Panc1 (cell line): ENCODE measurements around the gene ONECUT3.

Experiments used
- POLR2AphosphoS5 ChIP-seq: IDR thresholded peaks from 2 replicates; pipeline ENCODE4 v1.6.1; 2012; ENCODE audit warnings: mild to moderate bottlenecking, low read depth, low read length, moderate library complexity
- SIN3A ChIP-seq: IDR thresholded peaks from 2 replicates; pipeline ENCODE4 v1.6.1; 2012; ENCODE audit warnings: low read depth, mild to moderate bottlenecking, low read length, moderate library complexity, borderline replicate concordance; ENCODE audit not compliant: insufficient read depth
- TCF7L2 ChIP-seq: IDR thresholded peaks from 2 replicates; pipeline ENCODE4 v1.6.1; 2011; ENCODE audit warnings: mild to moderate bottlenecking, low read depth, low read length, inconsistent platforms
- TF ChIP-seq, protein P1 (sequence below): fragments of 450-650 bp; IDR thresholded peaks from 2 replicates; pipeline ENCODE4 v1.5.1; 2017; ENCODE audit warnings: mild to moderate bottlenecking
- TF ChIP-seq, protein P2 (sequence below), 2 experiments: IDR thresholded peaks; 2 replicates each; pipeline ENCODE4 v1.6.1; 2011 to 2012; ENCODE audit warnings: low read depth in 2 of 2, control low read depth in 1 of 2, low read length in 1 of 2, mild to moderate bottlenecking in 1 of 2, moderate library complexity in 1 of 2; ENCODE audit not compliant: insufficient read depth in 1 of 2

DNA sequence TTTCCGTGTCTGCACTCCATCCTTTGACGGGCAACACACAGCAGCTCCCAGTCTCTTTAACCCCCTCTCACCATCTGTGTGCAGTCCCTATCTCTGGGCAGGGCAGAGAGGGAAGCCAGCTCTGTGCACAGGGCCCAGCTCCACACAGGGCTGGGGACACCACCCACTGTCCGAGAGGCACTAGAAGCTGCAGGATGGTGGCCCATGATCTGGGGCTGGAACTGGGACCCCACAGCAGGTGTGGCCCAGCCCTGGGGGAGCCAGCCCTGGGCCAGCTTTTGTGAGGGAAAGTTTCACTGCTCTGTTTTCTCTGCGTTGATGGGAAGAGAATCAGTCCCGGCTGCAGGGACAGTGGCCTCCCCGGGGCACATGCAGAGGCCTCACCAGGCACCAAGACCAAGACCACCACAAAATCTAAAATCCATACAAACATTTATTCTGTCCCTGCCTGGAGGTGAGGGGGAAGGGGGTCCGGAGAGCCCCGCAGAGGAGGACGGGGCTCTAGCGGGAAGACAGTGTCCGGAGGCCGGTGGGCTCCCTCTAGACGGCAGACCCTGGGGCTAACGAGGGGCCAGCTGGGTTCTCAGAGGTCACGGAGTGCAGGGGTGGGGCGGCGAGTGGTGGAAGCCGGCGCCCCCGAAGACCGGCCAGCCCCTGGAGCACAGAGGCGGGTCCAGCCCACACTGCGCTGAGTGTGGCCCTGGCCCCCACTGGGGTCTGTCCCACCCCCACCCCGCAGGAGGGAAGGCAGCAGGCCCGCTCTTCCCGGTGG is 61.7 kb downstream of the ONECUT3 start:
- TF ChIP-seq, protein P1, sequence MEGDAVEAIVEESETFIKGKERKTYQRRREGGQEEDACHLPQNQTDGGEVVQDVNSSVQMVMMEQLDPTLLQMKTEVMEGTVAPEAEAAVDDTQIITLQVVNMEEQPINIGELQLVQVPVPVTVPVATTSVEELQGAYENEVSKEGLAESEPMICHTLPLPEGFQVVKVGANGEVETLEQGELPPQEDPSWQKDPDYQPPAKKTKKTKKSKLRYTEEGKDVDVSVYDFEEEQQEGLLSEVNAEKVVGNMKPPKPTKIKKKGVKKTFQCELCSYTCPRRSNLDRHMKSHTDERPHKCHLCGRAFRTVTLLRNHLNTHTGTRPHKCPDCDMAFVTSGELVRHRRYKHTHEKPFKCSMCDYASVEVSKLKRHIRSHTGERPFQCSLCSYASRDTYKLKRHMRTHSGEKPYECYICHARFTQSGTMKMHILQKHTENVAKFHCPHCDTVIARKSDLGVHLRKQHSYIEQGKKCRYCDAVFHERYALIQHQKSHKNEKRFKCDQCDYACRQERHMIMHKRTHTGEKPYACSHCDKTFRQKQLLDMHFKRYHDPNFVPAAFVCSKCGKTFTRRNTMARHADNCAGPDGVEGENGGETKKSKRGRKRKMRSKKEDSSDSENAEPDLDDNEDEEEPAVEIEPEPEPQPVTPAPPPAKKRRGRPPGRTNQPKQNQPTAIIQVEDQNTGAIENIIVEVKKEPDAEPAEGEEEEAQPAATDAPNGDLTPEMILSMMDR: no peak
- TF ChIP-seq, protein P2, sequence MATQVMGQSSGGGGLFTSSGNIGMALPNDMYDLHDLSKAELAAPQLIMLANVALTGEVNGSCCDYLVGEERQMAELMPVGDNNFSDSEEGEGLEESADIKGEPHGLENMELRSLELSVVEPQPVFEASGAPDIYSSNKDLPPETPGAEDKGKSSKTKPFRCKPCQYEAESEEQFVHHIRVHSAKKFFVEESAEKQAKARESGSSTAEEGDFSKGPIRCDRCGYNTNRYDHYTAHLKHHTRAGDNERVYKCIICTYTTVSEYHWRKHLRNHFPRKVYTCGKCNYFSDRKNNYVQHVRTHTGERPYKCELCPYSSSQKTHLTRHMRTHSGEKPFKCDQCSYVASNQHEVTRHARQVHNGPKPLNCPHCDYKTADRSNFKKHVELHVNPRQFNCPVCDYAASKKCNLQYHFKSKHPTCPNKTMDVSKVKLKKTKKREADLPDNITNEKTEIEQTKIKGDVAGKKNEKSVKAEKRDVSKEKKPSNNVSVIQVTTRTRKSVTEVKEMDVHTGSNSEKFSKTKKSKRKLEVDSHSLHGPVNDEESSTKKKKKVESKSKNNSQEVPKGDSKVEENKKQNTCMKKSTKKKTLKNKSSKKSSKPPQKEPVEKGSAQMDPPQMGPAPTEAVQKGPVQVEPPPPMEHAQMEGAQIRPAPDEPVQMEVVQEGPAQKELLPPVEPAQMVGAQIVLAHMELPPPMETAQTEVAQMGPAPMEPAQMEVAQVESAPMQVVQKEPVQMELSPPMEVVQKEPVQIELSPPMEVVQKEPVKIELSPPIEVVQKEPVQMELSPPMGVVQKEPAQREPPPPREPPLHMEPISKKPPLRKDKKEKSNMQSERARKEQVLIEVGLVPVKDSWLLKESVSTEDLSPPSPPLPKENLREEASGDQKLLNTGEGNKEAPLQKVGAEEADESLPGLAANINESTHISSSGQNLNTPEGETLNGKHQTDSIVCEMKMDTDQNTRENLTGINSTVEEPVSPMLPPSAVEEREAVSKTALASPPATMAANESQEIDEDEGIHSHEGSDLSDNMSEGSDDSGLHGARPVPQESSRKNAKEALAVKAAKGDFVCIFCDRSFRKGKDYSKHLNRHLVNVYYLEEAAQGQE (IDR thresholded peaks at IDR 0.05; ENCODE audit: insufficient read depth in 1 of 2, low read depth in 2 of 2, low read length in 1 of 2): no peak
- TF ChIP-seq POLR2AphosphoS5: no peak
- TF ChIP-seq TCF7L2: no peak
- no peak for TF ChIP-seq SIN3A
